ENCODE data around the gene B4GALNT1. TPM values are rescaled to one million over a fixed set of nuclear protein-coding genes. Genes with fewer than 3 reads are reported as not detected.

B4GALNT1 gene
- total and polyA plus RNA-seq, 2 of the 13 experiments (the other 11 are each of a cell fraction or from before 2014, with no cell fraction given) = 4.5 to 5.4 TPM

DNA sequence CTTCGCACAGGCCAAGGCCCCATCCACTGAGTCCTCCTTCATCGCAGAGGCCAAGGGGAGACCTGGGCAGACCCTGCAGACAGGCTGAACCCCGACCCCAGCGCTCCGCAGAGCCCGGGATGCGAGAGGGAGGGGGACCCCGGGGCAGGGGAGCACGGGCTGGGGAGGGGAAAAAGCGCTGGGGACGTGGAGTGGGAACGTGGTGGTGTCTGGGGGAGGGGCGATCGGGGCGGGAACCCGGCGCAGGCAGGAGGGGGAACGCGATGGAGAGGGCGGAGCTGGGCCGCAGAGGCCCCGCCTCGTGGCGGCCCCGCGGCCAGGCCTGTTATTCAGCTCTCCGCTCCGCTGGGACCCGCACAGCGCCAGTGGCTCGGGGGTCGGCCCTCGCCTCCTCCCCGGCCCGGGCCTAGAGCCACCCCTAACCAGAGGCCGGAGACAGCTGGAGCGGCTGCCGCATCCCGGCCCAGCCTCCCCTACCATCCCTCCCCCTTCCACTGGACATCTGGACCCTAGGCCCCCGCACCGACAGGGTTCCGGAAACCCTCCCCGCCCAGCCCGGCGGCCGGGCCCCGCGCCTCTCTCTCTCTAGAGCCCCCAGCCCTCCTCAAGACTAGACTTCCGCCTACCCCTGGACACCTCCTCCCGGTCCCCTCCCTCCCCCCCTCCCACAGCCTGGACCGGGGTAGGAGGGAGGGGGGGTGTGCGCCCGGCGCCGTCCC lies 21.7 kb downstream of the B4GALNT1 start, which contains the start of gene ARHGEF25 (continued):
- TF ChIP-seq, protein P1, sequence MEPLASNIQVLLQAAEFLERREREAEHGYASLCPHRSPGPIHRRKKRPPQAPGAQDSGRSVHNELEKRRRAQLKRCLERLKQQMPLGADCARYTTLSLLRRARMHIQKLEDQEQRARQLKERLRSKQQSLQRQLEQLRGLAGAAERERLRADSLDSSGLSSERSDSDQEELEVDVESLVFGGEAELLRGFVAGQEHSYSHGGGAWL (CRISPR knock-in tag; IDR thresholded peaks at IDR 0.05) = peak; percentile 74; the same call in 1 of the 2 replicates
- no peak for TF ChIP-seq CHD2 (IDR thresholded peaks at IDR 0.05; ENCODE audit: low read depth, low read length)
- peak; percentile 82 for TF ChIP-seq MEIS2 (CRISPR knock-in tag; IDR thresholded peaks at IDR 0.05)
- TF ChIP-seq HDAC6 (IDR thresholded peaks at IDR 0.05; ENCODE audit: low read depth, low read length) = no peak
- 0 out of 2 replicates have a peak, but pooled peaks have one; percentile 73 for TF ChIP-seq ZNF557 (CRISPR knock-in tag; IDR thresholded peaks at IDR 0.05)
- TF ChIP-seq ZNF335 (CRISPR knock-in tag; IDR thresholded peaks at IDR 0.05) = 0 out of 2 replicates have a peak, but pooled peaks have one; percentile 50
- TF ChIP-seq PHF8 (CRISPR knock-in tag; IDR thresholded peaks at IDR 0.05) = peak; percentile 93
- peak; percentile 50; the same call in 1 of the 2 replicates for TF ChIP-seq KMT2A (CRISPR knock-in tag; IDR thresholded peaks at IDR 0.05)
- TF ChIP-seq, protein P2, sequence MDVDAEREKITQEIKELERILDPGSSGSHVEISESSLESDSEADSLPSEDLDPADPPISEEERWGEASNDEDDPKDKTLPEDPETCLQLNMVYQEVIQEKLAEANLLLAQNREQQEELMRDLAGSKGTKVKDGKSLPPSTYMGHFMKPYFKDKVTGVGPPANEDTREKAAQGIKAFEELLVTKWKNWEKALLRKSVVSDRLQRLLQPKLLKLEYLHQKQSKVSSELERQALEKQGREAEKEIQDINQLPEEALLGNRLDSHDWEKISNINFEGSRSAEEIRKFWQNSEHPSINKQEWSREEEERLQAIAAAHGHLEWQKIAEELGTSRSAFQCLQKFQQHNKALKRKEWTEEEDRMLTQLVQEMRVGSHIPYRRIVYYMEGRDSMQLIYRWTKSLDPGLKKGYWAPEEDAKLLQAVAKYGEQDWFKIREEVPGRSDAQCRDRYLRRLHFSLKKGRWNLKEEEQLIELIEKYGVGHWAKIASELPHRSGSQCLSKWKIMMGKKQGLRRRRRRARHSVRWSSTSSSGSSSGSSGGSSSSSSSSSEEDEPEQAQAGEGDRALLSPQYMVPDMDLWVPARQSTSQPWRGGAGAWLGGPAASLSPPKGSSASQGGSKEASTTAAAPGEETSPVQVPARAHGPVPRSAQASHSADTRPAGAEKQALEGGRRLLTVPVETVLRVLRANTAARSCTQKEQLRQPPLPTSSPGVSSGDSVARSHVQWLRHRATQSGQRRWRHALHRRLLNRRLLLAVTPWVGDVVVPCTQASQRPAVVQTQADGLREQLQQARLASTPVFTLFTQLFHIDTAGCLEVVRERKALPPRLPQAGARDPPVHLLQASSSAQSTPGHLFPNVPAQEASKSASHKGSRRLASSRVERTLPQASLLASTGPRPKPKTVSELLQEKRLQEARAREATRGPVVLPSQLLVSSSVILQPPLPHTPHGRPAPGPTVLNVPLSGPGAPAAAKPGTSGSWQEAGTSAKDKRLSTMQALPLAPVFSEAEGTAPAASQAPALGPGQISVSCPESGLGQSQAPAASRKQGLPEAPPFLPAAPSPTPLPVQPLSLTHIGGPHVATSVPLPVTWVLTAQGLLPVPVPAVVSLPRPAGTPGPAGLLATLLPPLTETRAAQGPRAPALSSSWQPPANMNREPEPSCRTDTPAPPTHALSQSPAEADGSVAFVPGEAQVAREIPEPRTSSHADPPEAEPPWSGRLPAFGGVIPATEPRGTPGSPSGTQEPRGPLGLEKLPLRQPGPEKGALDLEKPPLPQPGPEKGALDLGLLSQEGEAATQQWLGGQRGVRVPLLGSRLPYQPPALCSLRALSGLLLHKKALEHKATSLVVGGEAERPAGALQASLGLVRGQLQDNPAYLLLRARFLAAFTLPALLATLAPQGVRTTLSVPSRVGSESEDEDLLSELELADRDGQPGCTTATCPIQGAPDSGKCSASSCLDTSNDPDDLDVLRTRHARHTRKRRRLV (CRISPR knock-in tag; IDR thresholded peaks at IDR 0.05) = 0 out of 2 replicates have a peak, but pooled peaks have one; percentile 51
- TF ChIP-seq TCF12 (IDR thresholded peaks at IDR 0.05) = no peak
- TF ChIP-seq TCF12 (CRISPR knock-in tag; IDR thresholded peaks at IDR 0.05) = peak; percentile 84
- TF ChIP-seq, protein P3, sequence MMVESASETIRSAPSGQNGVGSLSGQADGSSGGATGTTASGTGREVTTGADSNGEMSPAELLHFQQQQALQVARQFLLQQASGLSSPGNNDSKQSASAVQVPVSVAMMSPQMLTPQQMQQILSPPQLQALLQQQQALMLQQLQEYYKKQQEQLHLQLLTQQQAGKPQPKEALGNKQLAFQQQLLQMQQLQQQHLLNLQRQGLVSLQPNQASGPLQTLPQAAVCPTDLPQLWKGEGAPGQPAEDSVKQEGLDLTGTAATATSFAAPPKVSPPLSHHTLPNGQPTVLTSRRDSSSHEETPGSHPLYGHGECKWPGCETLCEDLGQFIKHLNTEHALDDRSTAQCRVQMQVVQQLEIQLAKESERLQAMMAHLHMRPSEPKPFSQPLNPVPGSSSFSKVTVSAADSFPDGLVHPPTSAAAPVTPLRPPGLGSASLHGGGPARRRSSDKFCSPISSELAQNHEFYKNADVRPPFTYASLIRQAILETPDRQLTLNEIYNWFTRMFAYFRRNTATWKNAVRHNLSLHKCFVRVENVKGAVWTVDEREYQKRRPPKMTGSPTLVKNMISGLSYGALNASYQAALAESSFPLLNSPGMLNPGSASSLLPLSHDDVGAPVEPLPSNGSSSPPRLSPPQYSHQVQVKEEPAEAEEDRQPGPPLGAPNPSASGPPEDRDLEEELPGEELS (CRISPR knock-in tag; IDR thresholded peaks at IDR 0.05) = 0 out of 2 replicates have a peak, but pooled peaks have one; percentile 27
- TF ChIP-seq ZNF441 (CRISPR knock-in tag; IDR thresholded peaks at IDR 0.05; ENCODE audit: borderline replicate concordance) = no peak
- no peak for TF ChIP-seq RAD51 (IDR thresholded peaks at IDR 0.05; ENCODE audit: borderline replicate concordance)
- peak; percentile 33 for TF ChIP-seq AGO2 (optimal IDR thresholded peaks at IDR 0.05; ENCODE audit: low read depth, low read length)
- TF ChIP-seq ZNF558 (CRISPR knock-in tag; IDR thresholded peaks at IDR 0.05; ENCODE audit: borderline replicate concordance) = peak; percentile 44; the same call in 1 of the 2 replicates
- TF ChIP-seq, protein P4, sequence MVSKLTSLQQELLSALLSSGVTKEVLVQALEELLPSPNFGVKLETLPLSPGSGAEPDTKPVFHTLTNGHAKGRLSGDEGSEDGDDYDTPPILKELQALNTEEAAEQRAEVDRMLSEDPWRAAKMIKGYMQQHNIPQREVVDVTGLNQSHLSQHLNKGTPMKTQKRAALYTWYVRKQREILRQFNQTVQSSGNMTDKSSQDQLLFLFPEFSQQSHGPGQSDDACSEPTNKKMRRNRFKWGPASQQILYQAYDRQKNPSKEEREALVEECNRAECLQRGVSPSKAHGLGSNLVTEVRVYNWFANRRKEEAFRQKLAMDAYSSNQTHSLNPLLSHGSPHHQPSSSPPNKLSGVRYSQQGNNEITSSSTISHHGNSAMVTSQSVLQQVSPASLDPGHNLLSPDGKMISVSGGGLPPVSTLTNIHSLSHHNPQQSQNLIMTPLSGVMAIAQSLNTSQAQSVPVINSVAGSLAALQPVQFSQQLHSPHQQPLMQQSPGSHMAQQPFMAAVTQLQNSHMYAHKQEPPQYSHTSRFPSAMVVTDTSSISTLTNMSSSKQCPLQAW (CRISPR knock-in tag; IDR thresholded peaks at IDR 0.05) = no peak
- TF ChIP-seq HNF4G (IDR thresholded peaks at IDR 0.05; ENCODE audit: borderline replicate concordance, low read depth, low read length) = 0 out of 2 replicates have a peak, but pooled peaks have one; percentile 30
- TF ChIP-seq HNF4G (CRISPR knock-in tag; IDR thresholded peaks at IDR 0.05; ENCODE audit: borderline replicate concordance, low read depth) = no peak
- TF ChIP-seq MYC (CRISPR knock-in tag; IDR thresholded peaks at IDR 0.05; ENCODE audit: borderline replicate concordance) = peak; percentile 86; the same call in 1 of the 2 replicates
- TF ChIP-seq POLR2A (IDR thresholded peaks at IDR 0.05; ENCODE audit: insufficient read depth in 1 of 2, low read depth in 2 of 2, low read length in 2 of 2) = peak; percentile 49 to 80; a peak in 3 of 4 replicates
